NCI-H526 (cell line): ENCODE data around the gene KCNJ12.
A peak's percentile ranks its signal among the peaks of the same experiment; 100 is the strongest.
"Not testable (repeated sequence)": the region's sequence is repeated elsewhere in the genome, so short reads cannot be mapped to it uniquely, and the experiment has no call there.

Experiments used
- DNase-seq, 2 experiments: peaks; one replicate each; lab custom pipeline; 2025; lab: John Stamatoyannopoulos, UW

KCNJ12 gene

DNA sequence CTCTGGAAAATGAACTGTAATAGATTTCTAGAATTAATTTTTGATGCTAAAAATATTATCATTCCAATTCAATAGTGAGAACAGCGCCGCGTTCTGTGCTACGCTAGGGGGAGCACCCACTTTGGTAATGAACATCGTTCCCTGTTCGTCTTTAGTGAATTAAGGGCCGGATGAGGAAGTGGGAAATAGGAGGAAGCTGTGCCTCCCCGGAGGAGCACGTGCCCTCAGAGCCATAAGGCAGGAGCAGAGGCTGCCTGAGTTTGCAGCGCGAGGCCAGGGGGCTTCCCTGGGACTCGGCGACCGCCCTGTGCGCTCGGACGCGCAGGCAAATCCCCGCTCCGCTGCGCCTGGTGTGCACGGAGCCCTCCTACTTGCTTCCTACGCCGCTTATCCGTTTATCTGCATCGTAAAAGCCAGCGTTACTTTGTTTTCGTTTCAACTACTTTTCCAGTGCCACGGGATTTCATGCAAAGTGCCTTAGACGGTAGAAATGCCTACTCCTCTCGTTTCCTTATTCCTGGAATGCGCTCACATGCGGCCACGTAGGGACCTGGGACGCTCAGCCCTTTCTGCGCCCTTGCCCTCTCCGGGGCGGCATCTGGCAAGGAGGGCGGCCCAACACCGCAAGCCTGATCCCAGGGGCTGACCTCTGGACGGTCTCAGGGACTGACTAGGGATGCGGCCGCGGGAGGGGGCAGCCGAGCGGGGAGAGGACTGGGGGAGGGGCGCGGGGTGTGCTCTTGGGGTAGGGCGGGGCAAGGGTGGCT, 76.4 kb downstream of the KCNJ12 start:
- DNase-seq = peak; percentile 24 to 68

DNA sequence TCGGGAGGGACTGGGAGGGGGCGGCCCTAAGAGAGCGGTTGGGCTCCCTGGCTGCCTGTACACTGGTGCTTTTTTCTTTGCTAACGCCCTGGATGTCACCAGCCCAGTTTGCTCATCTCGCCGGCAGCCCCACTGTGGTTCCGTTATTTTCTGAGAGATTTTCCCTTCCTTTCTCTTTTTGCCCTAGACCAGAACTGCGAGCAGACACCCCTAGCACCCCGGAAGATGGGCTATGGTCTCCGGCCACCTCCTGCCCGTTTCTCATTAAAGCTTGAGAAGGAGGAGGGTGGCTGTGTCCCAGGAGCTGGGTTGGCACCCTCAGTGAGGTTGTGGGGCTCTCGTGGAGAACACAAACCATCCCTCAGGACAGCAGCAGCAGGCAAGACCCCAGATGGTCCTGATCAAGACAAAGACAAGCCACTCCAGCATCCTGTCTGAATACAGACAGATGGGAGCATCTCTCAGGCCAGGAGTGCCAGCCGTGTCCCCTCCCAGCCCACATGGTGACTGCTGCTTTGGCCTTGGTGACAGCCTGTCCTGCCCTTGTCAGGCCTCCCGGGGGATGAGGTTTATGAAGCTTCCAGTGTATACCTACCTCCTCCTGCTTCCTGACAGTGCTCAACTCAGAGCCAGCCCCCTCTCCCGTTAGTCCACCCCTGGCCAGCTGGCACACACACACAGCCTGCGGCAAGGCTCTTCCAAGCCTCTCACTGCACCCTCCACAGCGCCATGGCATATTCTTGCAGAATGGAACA, 77.2 kb downstream of the KCNJ12 start:
- DNase-seq = no peak

DNA sequence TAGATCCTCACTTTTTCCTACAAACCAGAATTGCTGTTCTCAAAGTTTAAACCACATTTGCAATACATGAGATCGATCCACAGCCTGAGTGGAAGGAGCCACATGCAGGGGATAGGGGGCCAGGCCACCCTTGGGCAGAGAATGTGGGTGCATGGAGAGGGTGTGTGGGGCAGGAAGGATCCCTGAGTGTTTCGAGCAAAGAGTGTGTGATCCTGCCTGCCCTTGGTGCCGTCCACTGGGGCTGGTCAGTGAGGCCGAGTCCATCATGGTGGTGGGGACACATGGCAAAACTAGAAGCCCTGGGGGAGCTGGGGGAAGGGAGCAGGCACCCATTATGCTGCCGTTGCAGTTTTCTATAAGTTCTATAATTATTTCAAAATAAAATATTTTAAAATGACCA, 77.8 kb downstream of the KCNJ12 start:
- DNase-seq = not testable (repeated sequence)

DNA sequence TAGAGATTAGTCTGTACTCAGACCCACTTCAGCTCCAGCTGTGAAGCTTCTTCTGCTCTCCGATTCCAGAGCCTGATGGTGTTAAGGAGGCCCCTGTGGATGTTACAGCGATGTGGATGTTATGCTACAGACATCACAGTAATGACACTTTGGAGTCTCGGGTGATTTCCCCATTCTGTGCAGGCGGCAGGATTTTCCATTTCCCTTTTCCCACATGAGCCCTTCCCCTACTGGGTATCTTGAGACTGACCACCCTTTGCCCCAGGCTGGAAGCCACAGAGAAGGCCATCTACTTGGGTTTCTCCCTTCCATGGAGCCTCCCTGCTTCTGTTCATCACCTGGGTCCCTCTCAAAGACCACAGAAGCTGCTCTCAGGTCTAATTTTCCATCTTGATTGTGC, 78.3 kb downstream of the KCNJ12 start:
- DNase-seq = no peak

DNA sequence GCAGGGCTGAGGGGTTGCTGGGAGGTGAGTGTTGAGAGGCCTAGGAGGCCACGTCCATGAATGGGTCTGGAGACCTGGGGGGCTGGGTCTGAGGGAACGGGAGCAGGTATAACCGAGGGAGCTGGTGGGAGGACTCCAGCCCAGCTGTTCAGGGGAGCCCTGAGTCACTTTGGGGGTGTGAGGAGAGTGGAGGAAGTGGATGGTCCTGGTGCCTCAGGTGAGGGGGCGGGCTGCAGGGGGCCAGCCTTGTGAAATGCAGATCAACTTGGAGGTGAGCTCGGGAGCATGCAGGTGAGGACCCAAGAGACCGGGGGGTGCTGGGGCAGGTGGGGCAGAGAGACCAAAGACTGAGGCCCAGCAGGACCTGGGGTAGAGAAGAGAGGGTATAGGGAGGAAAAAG, 79.6 kb downstream of the KCNJ12 start:
- no peak for DNase-seq

DNA sequence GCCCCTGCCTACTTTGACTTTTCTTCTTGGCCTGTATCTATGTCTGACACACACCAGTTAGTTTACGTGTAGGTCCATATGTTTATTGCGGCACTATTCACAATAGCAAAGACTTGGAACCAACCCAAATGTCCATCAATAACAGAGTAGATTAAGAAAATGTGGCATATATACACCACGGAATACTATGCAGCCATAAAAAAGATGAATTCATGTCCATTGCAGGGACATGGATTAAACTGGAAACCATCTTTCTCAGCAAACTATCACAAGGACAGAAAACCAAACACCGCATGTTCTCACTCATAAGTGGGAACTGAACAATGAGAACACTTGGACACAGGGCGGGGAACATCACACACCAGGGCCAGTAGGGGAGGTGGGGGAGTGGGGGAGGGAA, 80.3 kb downstream of the KCNJ12 start:
- not testable (repeated sequence) for DNase-seq

DNA sequence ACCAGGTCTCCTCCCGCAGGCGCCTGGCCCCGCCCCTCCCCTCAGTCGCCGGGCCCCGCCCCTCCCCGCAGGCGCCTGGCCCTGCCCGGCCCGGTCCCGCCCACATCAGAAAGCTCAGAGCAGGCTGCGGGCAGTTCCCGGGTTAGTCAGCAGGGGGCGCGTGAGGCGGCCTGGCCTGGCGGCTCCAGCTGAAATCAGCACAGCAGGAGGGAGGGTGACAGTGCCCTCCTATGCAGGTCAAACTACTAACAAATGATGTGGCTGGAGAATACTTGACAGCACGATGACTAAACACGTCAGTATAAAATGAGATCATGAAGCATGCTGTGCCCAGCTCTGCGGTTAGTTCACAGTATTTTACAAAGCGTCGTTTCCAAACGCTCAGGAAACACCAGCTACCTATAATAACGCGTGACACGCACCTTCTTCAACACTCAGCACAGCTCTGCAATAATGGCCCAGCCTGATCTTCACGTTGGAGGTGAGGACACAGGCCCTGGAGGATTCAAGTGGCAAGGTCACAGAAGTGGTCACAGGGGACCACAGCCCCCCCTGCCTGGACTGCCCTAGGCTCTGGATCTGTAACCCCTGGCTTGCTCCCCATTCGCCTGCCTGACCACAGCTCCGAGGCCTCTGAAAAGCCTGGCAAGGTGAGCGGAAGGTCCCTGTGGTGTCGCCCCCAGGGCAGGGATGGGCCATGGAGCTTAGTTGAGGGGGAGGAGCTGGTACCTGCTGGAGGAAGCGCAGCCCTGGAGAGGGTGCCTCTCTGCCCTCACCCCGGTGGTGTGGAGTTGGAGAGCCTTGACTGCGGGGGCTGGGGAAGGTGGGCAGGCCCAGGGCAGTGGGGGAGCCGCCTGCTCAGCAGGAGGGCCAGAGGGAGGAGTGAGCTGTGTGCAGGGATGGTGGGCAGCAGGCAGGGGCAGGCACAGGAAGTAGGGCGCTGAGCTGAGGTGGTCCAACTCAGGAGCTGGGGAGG, 81.2 kb downstream of the KCNJ12 start:
- DNase-seq = peak in 1 of 2 experiments; percentile 84

DNA sequence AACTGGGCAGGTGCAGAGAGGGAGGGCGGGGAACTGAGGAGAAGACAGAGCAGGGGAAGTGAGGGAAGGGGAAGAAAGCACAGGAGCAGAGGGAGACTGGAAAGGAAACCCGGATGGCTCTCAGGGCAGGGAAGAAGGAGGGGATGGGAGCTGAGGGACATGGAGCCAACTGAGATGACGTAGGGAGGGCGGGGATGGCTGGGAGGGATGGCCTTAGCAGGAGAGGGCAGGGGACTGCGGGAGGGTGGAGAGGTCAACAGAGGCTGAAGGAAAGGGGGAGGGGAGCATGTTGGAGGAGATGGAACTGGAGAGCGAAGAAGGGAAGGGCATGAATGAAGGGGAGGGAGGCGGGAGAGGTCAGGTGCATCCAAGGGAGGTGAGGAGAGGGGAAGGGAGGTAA, 81.9 kb downstream of the KCNJ12 start:
- DNase-seq = no peak

DNA sequence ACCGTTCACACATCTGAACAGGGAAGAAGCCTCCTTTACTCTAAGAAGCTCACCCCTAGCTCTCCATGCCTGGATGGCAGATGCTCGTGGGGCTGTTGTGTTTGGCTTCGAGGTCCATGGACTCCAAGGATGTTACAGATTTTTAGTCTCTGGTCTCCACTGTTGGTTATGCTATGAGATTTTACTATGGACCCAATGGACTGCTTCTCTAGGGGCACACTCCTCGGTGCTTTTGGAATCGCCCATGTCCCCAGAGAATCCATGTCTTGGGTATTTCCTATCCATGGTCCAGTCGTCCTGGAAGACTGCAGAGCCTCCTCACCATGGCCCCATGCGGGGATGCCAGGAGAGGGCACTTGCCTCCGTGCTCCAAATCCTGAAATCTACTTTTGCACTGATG, 83.4 kb downstream of the KCNJ12 start:
- DNase-seq = no peak

DNA sequence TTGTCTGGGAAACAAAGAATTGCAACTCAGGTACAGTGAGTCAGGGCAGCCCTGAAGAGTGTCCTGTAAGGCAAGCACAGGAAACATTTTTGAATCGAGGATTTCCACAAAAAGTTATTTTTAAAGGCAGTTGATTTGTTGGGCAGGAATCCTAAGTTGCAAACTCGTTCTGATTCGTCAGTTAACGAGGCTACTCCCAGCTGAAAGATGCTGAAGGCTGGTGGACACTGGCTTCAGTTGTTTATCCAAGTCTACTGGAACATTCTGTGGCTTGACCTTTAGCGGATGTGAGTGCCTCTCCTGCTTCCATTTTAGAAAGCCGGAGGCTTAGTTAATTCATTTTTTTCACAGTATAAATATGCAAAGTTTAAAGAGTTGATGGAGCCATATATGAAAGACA, 84.2 kb downstream of the KCNJ12 start:
- no peak for DNase-seq

DNA sequence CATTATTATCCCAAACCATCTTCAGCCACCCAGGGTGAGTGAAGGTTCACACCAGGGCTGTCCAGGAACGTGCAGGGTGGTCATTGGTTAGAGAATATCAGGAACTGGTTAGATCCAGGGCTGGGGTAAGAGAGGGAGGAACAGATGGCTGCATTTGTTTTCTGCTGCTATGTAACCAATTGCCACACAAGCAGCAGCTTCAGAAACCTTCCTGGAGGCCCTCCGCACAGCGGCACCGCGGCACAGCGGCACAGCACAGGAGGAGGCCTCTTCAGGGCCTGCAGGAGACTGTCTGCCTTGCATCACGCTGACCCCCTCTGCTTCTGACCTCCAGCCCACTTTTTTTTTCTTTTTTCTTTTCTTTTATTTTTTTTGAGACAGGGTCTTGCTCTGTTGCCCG, 86.1 kb downstream of the KCNJ12 start:
- DNase-seq = no peak

DNA sequence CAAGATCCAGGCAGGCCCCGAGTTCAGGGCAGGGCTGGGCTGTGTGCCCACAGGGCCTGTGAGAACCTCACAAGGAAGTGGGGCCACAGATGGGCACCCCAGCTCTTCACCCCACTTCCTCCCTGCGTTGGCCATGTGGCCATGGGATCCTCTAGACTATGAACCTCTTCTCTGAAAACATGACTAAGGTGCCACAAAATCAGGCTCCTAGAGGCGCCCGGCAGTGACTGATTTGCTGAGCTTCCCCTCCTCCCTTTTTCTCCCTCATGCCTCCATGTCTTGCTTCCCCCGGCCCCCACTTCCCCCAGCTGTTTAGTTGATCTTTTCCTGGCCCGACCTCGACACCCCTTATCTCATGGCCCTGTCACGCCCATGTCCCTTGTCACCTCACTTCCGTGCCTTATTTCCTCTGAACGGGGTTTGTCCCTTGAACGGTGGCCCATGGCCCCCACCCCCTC, 87.1 kb downstream of the KCNJ12 start:
- no peak for DNase-seq

DNA sequence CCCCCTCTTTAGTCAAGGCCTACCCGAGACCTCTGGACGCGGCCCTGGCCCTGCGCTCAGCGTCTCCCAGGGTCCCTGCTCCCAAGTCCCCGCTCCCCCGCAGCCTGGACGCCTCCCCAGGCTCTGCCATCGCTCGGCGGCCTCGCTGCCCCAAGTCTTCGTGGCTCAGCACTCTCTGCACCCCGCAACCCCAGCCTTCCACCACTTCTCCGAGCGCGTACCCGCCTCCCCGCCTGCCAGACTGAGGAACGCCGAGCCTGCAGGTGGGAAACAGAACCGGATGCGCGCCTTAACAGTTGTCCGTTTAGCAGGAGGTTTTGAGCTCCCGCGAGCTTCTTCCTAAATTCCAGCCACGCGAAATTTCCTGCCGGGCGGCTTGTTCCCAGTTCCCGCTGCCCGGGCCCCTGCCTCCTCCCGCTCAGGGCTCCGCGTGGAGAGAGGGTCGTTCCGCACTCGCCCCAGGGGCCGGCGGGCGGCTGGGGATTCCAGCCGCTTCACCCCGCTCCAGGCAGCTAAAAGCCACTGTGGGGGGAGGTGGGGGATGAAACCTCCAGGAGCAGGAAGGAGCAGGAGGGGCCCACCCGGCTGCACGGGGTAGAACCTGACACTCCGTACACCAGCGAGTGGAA, 87.7 kb downstream of the KCNJ12 start:
- DNase-seq = no peak

DNA sequence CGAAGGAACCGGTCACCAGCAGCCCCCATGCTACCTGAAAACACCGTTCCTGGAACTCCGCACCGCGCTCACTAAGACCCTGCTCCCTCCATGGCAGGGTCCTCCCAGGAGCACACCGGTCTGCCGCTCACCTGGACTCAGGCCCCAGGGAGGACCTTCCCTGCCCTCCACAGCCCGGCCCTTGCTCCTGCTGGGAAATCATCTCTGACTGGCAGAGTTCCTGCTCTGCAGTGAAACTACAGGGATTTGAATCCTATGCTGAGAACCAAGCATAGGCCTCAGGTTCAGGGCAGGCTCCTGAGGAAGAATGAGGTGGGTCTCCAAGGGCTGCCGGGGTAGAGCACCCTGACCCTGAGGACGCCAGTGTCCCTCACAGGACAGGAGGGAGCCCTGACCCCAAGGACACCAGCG, 88.5 kb downstream of the KCNJ12 start:
- no peak for DNase-seq

DNA sequence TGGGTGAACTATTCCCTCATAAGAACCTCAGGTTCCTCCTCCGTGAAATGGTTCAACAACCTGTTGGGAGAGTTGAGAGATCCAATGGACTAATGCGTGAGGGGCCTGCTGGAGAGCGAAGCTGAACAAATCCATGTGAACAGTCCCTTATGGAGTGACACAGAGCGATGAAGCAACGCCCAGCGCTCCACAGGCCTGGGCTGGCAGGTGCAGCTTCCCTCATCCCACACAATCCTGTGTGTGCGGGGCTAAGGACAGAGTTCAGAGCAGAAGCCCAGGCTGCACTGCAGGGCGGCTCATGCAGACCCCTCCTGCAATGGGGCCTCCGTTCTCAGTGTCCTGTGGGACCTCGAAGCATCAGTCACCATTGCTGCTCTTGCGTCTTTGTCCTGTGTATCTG, 90.4 kb downstream of the KCNJ12 start:
- DNase-seq = no peak

DNA sequence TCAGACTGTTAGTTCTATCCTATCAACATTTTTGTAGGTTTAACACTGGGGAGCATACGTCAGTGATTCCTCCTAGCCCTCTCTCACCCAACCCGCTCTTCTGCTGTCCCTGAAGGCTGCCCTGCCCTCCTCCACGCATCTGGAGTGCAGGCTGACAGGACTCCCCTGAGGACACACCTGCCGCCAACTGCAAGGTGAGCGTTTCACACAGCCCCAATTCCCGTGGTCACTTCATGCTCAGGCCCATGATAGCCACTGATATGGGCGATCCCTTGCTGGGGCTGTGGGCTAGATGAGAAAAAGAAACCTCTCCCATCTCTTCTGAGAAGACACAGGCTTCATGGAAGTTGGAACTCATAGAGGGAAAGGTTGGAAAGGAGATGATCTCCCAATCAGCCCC, 91.0 kb downstream of the KCNJ12 start:
- no peak for DNase-seq

DNA sequence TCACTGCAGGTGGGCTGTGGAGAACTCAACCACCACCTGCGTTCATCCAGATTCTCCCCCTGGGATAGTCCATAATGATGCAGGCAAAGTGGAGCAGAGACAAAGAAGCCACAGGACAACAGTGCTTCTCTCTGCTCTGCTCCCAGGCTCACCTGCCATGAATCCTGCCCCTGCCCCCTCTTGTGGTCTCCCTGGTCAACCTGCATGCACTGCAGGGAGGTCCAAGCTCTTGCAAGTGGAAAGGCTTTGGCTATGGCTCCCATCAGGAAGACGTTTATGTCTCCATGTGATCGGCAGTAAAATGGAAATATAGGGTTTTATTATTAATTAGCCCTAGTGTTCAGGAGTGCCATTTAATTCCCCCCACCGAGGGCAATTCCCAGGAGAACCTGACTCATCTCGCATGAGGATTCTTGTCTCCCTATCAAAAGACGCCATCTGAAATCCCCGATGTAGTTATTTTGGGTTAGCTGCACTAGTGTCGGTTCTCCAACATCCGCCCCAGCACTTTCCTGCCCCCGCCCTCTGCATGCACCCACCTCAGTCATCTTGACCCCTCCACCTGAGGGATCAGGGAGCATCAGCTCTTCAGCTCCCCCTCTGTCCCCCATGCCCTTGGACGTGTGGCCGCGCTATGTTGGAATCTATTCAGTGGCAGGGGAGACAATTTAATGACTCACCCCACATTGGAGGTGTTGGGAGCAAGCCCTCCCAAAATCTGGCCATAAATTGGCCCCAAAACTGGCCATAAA, 91.8 kb downstream of the KCNJ12 start:
- no peak for DNase-seq
